Ovary (tissue), 9 donors: ENCODE data around the gene LRTM2. TPM values are rescaled to one million over a fixed set of nuclear protein-coding genes. Genes with fewer than 3 reads are reported as not detected.

Experiments used
- DNase-seq, 5 donors: peaks; one replicate each; pipeline ENCODE4 v3.0.0-alpha.2; 2019 to 2020
- H3K27ac ChIP-seq, 2 donors: fragments of 200-600 bp; one replicate each; pipeline versions ENCODE4 v1.5.1 to v1.8.0; 2019 to 2022
- H3K27me3 ChIP-seq: fragments of 200-600 bp; one replicate; pipeline ENCODE4 v1.8.0; 2022
- H3K36me3 ChIP-seq: fragments of 200-600 bp; sonication (generic); one replicate; pipeline ENCODE4 v1.5.1; 2019
- H3K4me1 ChIP-seq: one replicate; pipeline ENCODE4 v1.8.1; 2013; ENCODE audit warnings: mild to moderate bottlenecking, moderate library complexity; ENCODE audit not compliant: insufficient read depth
- H3K4me3 ChIP-seq: fragments of 200-600 bp; sonication (generic); one replicate; pipeline ENCODE4 v1.5.1; 2017
- H3K9me3 ChIP-seq, 2 donors: fragments of 200-600 bp in 1 of 2; sonication (generic) in 1 of 2; one replicate each; pipeline versions ENCODE4 v1.5.1 to v1.8.1; 2013 to 2019; ENCODE audit warnings: mild to moderate bottlenecking in 1 of 2, moderate library complexity in 1 of 2
- EP300 ChIP-seq: sonication (generic); formaldehyde crosslinking; IDR thresholded peaks from one replicate; pipeline ENCODE4 v1.6.1; 2017; ENCODE audit warnings: antibody characterized with exemption
- POLR2A ChIP-seq: fragments of 450-650 bp; IDR thresholded peaks from one replicate; pipeline ENCODE4 v1.6.1; 2017; ENCODE audit warnings: antibody characterized with exemption, mild to moderate bottlenecking, moderate library complexity
- whole genome bisulfite sequencing, 3 donors: extraction: QIAGEN DNeasy Blood & Tissue Kit in 1 of 3; methylation state at CpG; one replicate each; pipeline versions ENCODE4 v1.1.5 to v1.1.7; 2013 to 2017; 5-methylcytosine and 5-hydroxymethylcytosine counted together
- intact Hi-C, 4 donors: fragments of 100-400 bp; cut with DNase I; formaldehyde crosslinking; loops; one replicate each; pipeline versions ENCODE4 v1.11.0 to v1.15.1; 2022 to 2023
- polyA plus RNA-seq, 2 donors: library from polyadenylated mRNA; stranded (reverse); fragments of 200-250 nt in 1 of 2; fragments of 350-450 nt in 1 of 2; fragmentation: Illumina TruSeq in 1 of 2; extraction: RNeasy Lipid Tissue Mini Kit (QIAGEN cat#74804) in 1 of 2; gene quantifications; one replicate each; pipeline ENCODE4 v1.2.3, GENCODE V29; 2013 to 2014
- total RNA-seq, 7 donors: library from RNA; depleted of rRNA in 2 of 7; stranded (reverse); fragments of >200 nt in 2 of 7; fragmentation: NEBNext Ultra II Directional in 3 of 7; extraction: Animal tissue kit (Norgen Biotek cat#: 25700) in 3 of 7; gene quantifications; one replicate each; pipeline versions ENCODE4 v1.1.0 to v1.2.4, GENCODE V29; 2016 to 2023
- TF ChIP-seq, protein P1 (sequence below), 3 donors: fragments of 450-650 bp in 2 of 3; fragments of 200-600 bp in 1 of 3; IDR thresholded peaks; one replicate each; pipeline versions ENCODE4 v1.5.1 to v1.8.0; 2016 to 2022; ENCODE audit warnings: antibody characterized with exemption in 3 of 3, mild to moderate bottlenecking in 1 of 3
- donor health status: DM: no; HTN: no; CAD: no; lungs with moderate emphysema.
- donor health status: DM: no; HTN: no; CAD: no.
- donor health status: Bipolar disorder and iron deficiency.
- donor health status: DM: yes; HTN: yes; CAD: no.
- donor health status: DM: no; HTN: no; CAD: no.
- donor health status: DM: yes; HTN: yes; CAD: no.

LRTM2 gene
- total and polyA plus RNA-seq, 9 donors: not detected

DNA sequence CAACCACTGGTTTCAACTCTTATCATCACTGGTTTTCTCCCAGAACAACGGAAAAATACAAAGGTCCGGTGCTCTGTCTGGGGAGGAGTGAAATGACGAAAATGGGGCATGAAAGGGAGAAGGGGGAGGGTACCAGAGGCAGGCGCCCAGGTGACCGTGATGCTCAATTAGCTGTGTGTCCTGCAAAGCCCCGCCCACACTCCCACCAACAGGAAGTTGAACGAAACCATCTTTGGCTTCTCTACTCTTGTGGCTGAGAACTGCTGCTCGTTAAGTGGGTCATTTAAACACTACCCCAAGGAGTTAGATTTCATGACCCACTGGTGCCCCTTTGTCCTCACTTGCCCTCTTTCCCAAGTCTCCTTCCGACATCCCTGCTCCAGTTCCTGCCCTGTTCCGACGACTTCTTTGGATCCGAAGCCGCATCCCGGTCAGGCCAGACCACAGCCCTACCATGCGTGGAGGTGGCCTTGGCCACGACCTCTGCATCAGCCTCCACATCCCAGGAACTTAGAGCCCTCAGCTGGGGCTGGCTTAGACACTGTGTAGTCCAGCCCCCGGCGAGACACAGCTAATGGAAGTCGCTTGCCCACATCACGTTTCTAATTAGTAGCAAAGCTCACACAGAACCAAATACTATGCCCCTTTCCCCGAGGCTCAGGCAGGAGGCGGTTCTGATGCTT lies 11.4 kb upstream of the LRTM2 start:
- TF ChIP-seq EP300 (no peak), POLR2A (no peak)
- TF ChIP-seq, protein P1, sequence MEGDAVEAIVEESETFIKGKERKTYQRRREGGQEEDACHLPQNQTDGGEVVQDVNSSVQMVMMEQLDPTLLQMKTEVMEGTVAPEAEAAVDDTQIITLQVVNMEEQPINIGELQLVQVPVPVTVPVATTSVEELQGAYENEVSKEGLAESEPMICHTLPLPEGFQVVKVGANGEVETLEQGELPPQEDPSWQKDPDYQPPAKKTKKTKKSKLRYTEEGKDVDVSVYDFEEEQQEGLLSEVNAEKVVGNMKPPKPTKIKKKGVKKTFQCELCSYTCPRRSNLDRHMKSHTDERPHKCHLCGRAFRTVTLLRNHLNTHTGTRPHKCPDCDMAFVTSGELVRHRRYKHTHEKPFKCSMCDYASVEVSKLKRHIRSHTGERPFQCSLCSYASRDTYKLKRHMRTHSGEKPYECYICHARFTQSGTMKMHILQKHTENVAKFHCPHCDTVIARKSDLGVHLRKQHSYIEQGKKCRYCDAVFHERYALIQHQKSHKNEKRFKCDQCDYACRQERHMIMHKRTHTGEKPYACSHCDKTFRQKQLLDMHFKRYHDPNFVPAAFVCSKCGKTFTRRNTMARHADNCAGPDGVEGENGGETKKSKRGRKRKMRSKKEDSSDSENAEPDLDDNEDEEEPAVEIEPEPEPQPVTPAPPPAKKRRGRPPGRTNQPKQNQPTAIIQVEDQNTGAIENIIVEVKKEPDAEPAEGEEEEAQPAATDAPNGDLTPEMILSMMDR (IDR thresholded peaks at IDR 0.05): no peak
- intact Hi-C loops: loop anchor here in 2 of 4 donors (5.0 to 10.0 kb wide), 2 partner anchors 123 to 236 kb away; no protein-coding TSS in a partner anchor
- H3K27me3 ChIP-seq: no peaks in the 10 kb centered on the region
- H3K27ac ChIP-seq: no peak overlapping the region
- H3K4me3 ChIP-seq: no peak overlapping the region
- 79 to 80% (median 79%) methylated on average over 22 of the region's 22 CpGs for WGBS, 3 donors
- H3K9me3 ChIP-seq: no peaks in the 10 kb centered on the region
- no peak for DNase-seq
- no peaks in the 10 kb centered on the region for H3K36me3 ChIP-seq
- no peaks in the 10 kb centered on the region for H3K4me1 ChIP-seq

DNA sequence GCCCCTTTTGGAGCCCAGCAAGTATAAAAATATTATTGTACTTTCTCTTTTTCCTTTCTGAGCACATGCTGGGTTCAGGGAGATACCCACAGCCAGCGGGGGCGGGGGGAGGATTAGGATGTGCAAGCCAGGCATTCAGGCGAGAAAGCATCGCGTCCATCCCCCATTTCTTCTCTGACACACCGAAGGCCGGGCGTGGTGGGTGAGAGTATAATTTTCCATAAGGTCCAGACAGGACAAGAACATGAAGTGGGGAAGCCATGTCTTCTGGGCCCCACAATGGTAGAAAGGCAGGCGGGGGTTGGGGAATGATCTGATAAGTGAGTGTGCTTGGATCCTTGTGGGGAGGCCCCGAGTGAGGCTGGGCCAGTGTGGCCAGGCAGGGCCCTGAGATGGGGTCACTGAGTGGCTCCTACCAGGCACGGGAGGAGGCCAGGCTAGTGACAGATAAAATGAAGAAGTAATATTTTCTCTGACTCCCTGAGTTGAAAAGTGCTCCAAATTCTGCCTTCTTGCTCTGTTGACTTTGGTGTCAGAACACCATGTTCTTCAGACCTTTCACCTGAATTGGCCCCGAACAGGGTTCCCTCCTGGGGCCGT lies 10.7 kb upstream of the LRTM2 start:
- 85 to 90% (median 87%) methylated on average over 13 of the region's 13 CpGs for WGBS, 3 donors
- intact Hi-C loops: loop anchor here in 2 of 4 donors (5.0 to 10.0 kb wide), 2 partner anchors 123 to 235 kb away; no protein-coding TSS in a partner anchor
- H3K27ac ChIP-seq: no peak overlapping the region

DNA sequence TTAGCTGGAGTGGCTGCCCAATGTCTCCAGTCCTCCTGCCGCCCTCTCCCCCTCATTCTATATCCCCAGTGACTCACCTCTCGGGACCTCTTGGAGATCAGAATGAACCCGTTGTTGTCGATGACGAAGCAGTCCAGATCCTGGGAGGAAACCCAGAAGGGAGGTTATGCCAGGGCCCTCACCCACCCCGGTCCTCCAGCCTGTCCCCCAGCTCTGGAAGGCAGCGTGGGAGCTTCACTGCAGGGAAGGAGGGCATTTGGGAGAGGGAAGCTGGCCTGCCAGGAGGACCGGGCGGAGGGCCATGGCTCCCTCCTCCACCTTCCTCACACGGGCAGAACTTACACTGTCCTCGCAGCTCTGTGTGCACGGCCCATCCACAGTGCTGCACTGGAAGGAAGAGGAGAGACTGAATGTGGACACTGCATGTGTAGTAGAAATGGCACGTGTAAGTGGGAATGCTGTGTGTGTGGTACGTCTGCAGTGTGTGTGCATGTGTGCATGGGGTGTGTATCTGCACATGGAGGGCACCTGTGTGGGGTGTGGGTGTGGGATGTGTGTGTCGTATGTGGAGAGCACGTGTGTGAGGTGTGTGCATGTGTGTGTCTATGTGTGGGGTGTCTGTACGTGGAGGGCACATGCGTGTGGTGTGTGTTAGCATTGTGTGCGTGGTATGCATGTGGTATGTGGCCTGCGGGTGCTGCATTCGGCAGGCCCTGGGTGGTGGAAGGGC lies 10.0 kb upstream of the LRTM2 start:
- DNase-seq: no peak
- TF ChIP-seq EP300: no peak
- no peak overlapping the region for H3K4me3 ChIP-seq
- H3K27ac ChIP-seq: no peak overlapping the region
- no peaks in the 10 kb centered on the region for H3K4me1 ChIP-seq
- no peaks in the 10 kb centered on the region for H3K27me3 ChIP-seq
- no peaks in the 10 kb centered on the region for H3K9me3 ChIP-seq
- no peaks in the 10 kb centered on the region for H3K36me3 ChIP-seq
- intact Hi-C loops: no loop called here
- WGBS, 3 donors: 78 to 83% (median 79%) methylated on average over 21 of the region's 21 CpGs

More for the DNA sequence above, 10.7 kb upstream of the LRTM2 start:
- H3K4me1 ChIP-seq: no peaks in the 10 kb centered on the region
- no peaks in the 10 kb centered on the region for H3K27me3 ChIP-seq
- TF ChIP-seq, protein P1 (IDR thresholded peaks at IDR 0.05): no peak
- TF ChIP-seq POLR2A (no peak), EP300 (no peak)
- no peaks in the 10 kb centered on the region for H3K36me3 ChIP-seq
- DNase-seq: no peak
- H3K9me3 ChIP-seq: no peaks in the 10 kb centered on the region
- no peak overlapping the region for H3K4me3 ChIP-seq

DNA sequence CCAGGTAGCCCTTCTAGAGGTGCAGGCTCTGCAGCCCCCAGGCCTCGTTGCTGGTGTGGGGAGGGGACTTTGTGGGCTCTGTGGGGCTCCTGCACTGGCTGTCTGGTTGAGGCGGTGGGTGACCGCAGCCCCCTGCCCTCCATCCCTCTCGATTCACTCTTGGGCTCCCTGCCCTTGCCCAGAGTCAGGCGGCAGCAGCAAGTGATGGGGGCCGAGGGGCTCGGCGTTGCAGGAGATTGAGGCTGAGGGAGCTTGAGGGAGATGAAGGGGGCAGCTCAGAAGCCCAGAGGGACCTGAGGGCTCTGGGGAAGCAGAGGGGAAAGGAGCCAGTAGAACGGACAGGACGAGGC lies 9.5 kb upstream of the LRTM2 start:
- H3K9me3 ChIP-seq: no peaks in the 10 kb centered on the region
- no peaks in the 10 kb centered on the region for H3K27me3 ChIP-seq
- H3K4me1 ChIP-seq: no peaks in the 10 kb centered on the region
- 85 to 91% (median 90%) methylated on average over 10 of the region's 10 CpGs for WGBS, 3 donors
- no peak for DNase-seq
- intact Hi-C loops: no loop called here
- no peak overlapping the region for H3K4me3 ChIP-seq
- no peak overlapping the region for H3K27ac ChIP-seq
- TF ChIP-seq, protein P1 (IDR thresholded peaks at IDR 0.05): no peak
- TF ChIP-seq POLR2A (no peak), EP300 (no peak)
- no peaks in the 10 kb centered on the region for H3K36me3 ChIP-seq
